Right lobe of liver (tissue), 6 donors: ENCODE data around the gene CDC26. TPM values are rescaled to one million over a fixed set of nuclear protein-coding genes. Genes with fewer than 3 reads are reported as not detected.

Experiments
- ATAC-seq, 4 donors: fragments of 200-7000 bp; cut with Tn5 transposase; one replicate each; pipeline ENCODE4 v1.9.1; 2020; ENCODE audit warnings: mild to moderate bottlenecking in 4 of 4, moderate library complexity in 4 of 4
- DNase-seq, 3 donors: peaks; one replicate each; pipeline ENCODE4 v3.0.0-alpha.2; 2020
- H3K27ac ChIP-seq, 3 donors: fragments of 200-600 bp; one replicate each; pipeline ENCODE4 v1.8.0; 2022
- H3K27me3 ChIP-seq, 2 donors: fragments of 200-600 bp; one replicate each; pipeline ENCODE4 v1.8.0; 2022
- H3K36me3 ChIP-seq, 4 donors: fragments of 200-600 bp; sonication (generic) in 1 of 4; one replicate each; pipeline versions ENCODE4 v1.5.1 to v1.8.0; 2017 to 2022; ENCODE audit warnings: control low read depth in 1 of 4
- H3K4me1 ChIP-seq, 4 donors: fragments of 200-600 bp; sonication (generic) in 1 of 4; one replicate each; pipeline versions ENCODE4 v1.5.1 to v1.8.0; 2017 to 2022; ENCODE audit warnings: control low read depth in 1 of 4
- H3K4me3 ChIP-seq, 3 donors: fragments of 200-600 bp; one replicate each; pipeline ENCODE4 v1.8.0; 2022
- H3K9me3 ChIP-seq, 4 donors: fragments of 200-600 bp; sonication (generic) in 1 of 4; one replicate each; pipeline versions ENCODE4 v1.5.1 to v1.8.0; 2017 to 2022; ENCODE audit warnings: control low read depth in 1 of 4
- CTCF ChIP-seq, 4 donors: fragments of 200-600 bp in 3 of 4; fragments of 450-650 bp in 1 of 4; IDR thresholded peaks; one replicate each; pipeline versions ENCODE4 v1.5.1 to v1.8.0; 2016 to 2022; ENCODE audit warnings: antibody characterized with exemption in 4 of 4, mild to moderate bottlenecking in 2 of 4
- POLR2A ChIP-seq: fragments of 450-650 bp; IDR thresholded peaks from one replicate; pipeline ENCODE4 v1.6.1; 2017; ENCODE audit warnings: antibody characterized with exemption, mild to moderate bottlenecking
- WGBS: methylation state at CpG from one replicate; pipeline ENCODE4 v1.1.6; 2018; ENCODE audit warnings: low coverage, low lambda C conversion rate; ENCODE audit not compliant: insufficient coverage; ENCODE audit errors: missing lambda C conversion rate; 5-methylcytosine and 5-hydroxymethylcytosine counted together
- intact Hi-C, 2 donors: fragments of 100-400 bp; cut with DNase I; formaldehyde crosslinking; loops; one replicate each; pipeline versions ENCODE4 v1.11.2 to v1.14.1; 2022
- long read RNA-seq: library from polyadenylated mRNA; unstranded; transcript quantifications from one replicate; pipeline ENCODE4 v2.0.0, GENCODE V29; 2019
- total RNA-seq, 6 experiments: library from RNA; depleted of rRNA in 2 of 6; stranded (reverse); fragments of >200 nt in 2 of 6; fragmentation: NEBNext Ultra II Directional in 3 of 6; extraction: Animal tissue kit (Norgen Biotek cat#: 25700) in 3 of 6; gene quantifications; one replicate each; pipeline versions ENCODE4 v1.1.0 to v1.2.4, GENCODE V29; 2016 to 2023
- donor health status: DM: no; HTN: yes; CAD: no.
- donor health status: DM: no; HTN: no; CAD: no.
- donor health status: DM: no; HTN: no; CAD: no.
- donor health status: DM: no; HTN: yes; CAD: no.
- donor health status: DM: no; HTN: yes; CAD: no.

CDC26 gene
- total RNA-seq, result 10 to 100 TPM; 16.0 to 21.7 (median 18.5) TPM
- long read RNA-seq, transcript CDC26-201 (4 exons, 872 nt), result major isoform, 10 of 14 reads
- long read RNA-seq, partial matches to known transcripts, result 1 of 14 reads
- long read RNA-seq, other reads (novel, unspliced or antisense), result 3 of 14 reads

DNA sequence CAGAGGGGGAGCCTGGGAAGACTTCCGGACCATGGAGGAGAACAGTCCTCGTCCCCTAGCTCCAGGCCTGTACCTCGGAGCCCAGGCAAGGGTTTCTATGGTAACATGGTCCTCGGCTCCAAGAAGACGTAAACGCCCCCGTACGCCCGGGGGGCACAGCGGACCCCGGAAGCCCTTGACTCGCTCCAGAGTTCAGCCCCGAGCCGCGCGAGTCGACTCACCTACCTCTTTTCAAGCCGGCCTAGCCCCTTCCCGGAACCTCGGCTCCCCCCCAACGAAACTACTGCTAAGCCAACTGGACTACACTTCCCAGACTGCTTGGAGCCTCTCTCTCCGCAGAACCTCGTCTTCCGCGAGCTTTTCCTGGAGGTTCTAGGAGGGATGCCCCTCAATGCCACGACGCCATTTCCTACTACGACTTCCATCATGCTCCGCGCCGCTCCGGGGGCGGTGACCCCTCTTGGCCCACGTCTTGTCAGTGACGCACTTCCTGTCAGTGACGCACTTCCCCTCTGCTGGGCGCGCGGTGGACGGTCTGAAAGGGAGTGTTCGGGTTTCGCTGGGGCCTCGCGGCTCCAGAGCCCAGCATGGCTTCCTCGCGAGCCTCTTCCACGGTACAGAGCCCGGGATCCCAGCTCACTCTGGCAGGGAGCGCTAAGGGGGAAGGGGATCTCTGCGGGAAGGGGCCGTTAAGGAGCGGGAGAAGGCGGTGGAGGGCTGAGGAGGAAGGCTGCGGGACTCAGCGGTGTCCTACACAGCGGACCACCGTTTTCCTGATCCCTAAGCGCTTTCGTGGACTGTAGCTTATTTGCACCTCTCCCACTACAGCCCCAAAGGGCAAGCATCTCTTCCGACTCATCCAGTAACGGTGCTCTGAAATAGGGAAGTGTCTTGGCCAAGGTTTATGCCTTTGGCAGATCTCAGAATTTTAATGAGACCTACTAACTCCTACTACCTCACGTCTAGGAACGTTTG is at the start of gene CDC26, which contains the start of gene PRPF4:
TSS of gene CDC26 (minus strand) at position 416 of the 975 bp plus-strand sequence. CDS start 3,065 bp downstream, outside the sequence.
TSS of gene PRPF4 (plus strand) at position 502 of the 975 bp plus-strand sequence. CDS start at position 588, 86 bp downstream.
- Histone ChIP-seq H3K36me3 (peaks cover 0 to 50% (median 9%) of the 10 kb centered on the region in 4 donors), H3K27me3 (no peaks in the 10 kb centered on the region), H3K27ac (peak within 1 kb of the TSS; percentile 86 to 95 (median 88)), H3K4me1 (peaks cover 0 to 21% (median 5%) of the 10 kb centered on the region in 4 donors), H3K4me3 (peak within 1 kb of the TSS; percentile 75 to 95 (median 82)), H3K9me3 (no peaks in the 10 kb centered on the region)
- peak; percentile 94 to 97 (median 96) for ATAC-seq
- TF ChIP-seq CTCF (IDR thresholded peaks at IDR 0.05) (no peak), POLR2A (peak; percentile 92)
- 0% methylated on average over 41 of the region's 63 CpGs for WGBS
- intact Hi-C loops, result no loop called here
- peak; percentile 97 to 98 (median 97) for DNase-seq

GRCh38 chr9:113322671-113323070 is 47.3 kb upstream of the CDC26 start:
- WGBS, result 72% methylated on average over 4 of the region's 6 CpGs

DNA sequence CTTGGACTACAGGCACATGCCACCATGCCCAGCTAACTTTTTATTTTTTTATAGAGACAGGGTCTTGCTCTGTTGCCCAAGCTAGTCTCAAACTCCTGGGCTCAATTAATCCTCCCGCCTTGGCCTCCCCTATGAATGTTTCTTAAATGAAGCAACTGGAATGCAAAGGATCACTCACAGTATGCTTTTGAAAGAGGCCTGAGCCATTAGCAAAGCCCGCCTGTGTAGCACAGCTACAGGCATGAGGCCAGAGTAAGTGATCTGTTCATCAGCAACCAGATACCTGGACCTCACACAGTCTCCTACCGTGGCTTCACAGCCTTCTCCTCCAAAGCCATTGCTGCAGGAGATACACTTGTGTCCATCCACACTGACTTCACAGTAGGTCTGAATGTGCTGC is 44.7 kb upstream of the CDC26 start:
- Histone ChIP-seq H3K27ac (no peak overlapping the region), H3K4me1 (no peaks in the 10 kb centered on the region), H3K36me3 (no peaks in the 10 kb centered on the region), H3K27me3 (no peaks in the 10 kb centered on the region), H3K9me3 (no peaks in the 10 kb centered on the region), H3K4me3 (no peak overlapping the region)
- ATAC-seq, result no peak
- TF ChIP-seq CTCF (IDR thresholded peaks at IDR 0.05) (no peak), POLR2A (no peak)
- intact Hi-C loops, result no loop called here
- WGBS, result 86% methylated on average over 1 of the region's 3 CpGs
- no peak for DNase-seq

More at GRCh38 chr9:113322671-113323070, 47.3 kb upstream of the CDC26 start:
- Histone ChIP-seq H3K4me1 (no peaks in the 10 kb centered on the region), H3K36me3 (no peaks in the 10 kb centered on the region), H3K9me3 (no peaks in the 10 kb centered on the region), H3K27ac (no peak overlapping the region), H3K4me3 (no peak overlapping the region), H3K27me3 (no peaks in the 10 kb centered on the region)
- no peak for DNase-seq
- TF ChIP-seq CTCF (IDR thresholded peaks at IDR 0.05), result no peak
- no peak for TF ChIP-seq POLR2A
- intact Hi-C loops, result no loop called here
- no peak for ATAC-seq

- intact Hi-C loops, result no loop called here
- Histone ChIP-seq H3K4me3 (no peak overlapping the region), H3K27ac (no peak overlapping the region), H3K36me3 (no peaks in the 10 kb centered on the region), H3K4me1 (no peaks in the 10 kb centered on the region), H3K9me3 (no peaks in the 10 kb centered on the region), H3K27me3 (no peaks in the 10 kb centered on the region)
- DNase-seq, result no peak
- TF ChIP-seq CTCF (IDR thresholded peaks at IDR 0.05) (no peak), POLR2A (no peak)
- 85% methylated on average over 2 of the region's 2 CpGs for WGBS
- no peak for ATAC-seq
Measured at GRCh38 chr9:113319054-113319453, 43.7 kb upstream of the CDC26 start.
